Measurements from ENCODE around the gene OLFM1.

- TF ChIP-seq CTCF (IDR thresholded peaks at IDR 0.05; ENCODE audit: insufficient read depth, low read depth, low read length) (no peak), EZH2 (IDR thresholded peaks at IDR 0.05; ENCODE audit: insufficient read depth, low read length) (no peak)
Measured at GRCh38 chr9:135038826-135039225, 48.6 kb upstream of the OLFM1 start.

Measured in astrocyte (in vitro differentiated cells and primary cell).